ENCODE measurements around the gene ZFC3H1.
"Not testable (repeated sequence)": the region's sequence is repeated elsewhere in the genome, so short reads cannot be mapped to it uniquely, and the experiment has no call there.

The ZFC3H1 gene, protein sequence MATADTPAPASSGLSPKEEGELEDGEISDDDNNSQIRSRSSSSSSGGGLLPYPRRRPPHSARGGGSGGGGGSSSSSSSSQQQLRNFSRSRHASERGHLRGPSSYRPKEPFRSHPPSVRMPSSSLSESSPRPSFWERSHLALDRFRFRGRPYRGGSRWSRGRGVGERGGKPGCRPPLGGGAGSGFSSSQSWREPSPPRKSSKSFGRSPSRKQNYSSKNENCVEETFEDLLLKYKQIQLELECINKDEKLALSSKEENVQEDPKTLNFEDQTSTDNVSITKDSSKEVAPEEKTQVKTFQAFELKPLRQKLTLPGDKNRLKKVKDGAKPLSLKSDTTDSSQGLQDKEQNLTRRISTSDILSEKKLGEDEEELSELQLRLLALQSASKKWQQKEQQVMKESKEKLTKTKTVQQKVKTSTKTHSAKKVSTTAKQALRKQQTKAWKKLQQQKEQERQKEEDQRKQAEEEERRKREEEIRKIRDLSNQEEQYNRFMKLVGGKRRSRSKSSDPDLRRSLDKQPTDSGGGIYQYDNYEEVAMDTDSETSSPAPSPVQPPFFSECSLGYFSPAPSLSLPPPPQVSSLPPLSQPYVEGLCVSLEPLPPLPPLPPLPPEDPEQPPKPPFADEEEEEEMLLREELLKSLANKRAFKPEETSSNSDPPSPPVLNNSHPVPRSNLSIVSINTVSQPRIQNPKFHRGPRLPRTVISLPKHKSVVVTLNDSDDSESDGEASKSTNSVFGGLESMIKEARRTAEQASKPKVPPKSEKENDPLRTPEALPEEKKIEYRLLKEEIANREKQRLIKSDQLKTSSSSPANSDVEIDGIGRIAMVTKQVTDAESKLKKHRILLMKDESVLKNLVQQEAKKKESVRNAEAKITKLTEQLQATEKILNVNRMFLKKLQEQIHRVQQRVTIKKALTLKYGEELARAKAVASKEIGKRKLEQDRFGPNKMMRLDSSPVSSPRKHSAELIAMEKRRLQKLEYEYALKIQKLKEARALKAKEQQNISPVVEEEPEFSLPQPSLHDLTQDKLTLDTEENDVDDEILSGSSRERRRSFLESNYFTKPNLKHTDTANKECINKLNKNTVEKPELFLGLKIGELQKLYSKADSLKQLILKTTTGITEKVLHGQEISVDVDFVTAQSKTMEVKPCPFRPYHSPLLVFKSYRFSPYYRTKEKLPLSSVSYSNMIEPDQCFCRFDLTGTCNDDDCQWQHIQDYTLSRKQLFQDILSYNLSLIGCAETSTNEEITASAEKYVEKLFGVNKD (N-terminal part only)

GRCh38 chr12:71663561-71664410 lies at the start of gene ZFC3H1, which contains the start of gene THAP2:
Gene ZFC3H1, minus strand, starts transcription at chr12:71663848. Its CDS starts 238 bp downstream, at chr12:71663610.
Gene THAP2, plus strand, starts transcription at chr12:71664301. Its CDS starts 209 bp downstream, at chr12:71664510.
- DNase-seq (ENCODE audit: low spot score), result peak; percentile 98

GRCh38 chr12:71710276-71711125 lies 46.9 kb upstream of the ZFC3H1 start:
- no peak for DNase-seq (ENCODE audit: low spot score)

DNA sequence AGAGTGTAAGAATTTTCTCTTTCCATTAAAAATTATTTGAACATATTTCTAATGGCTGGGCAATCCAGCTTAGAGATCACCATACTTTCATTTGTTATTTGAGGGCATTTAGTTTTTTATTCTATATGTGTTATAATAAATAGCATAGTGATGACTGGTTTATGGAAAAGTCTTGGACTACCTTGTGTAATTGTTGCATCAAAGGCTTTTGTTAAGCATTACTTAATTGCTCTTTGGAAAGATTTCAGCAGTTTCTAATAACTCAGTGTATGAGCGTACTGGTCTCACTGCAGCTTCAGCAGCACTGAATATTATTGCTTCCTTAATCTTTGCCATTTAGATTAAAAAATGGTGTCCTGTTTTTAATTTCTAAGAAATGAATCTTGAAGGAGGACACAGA lies 45.0 kb upstream of the ZFC3H1 start:
- DNase-seq (ENCODE audit: low spot score), result no peak

- no peak for DNase-seq (ENCODE audit: low spot score)
Observed at GRCh38 chr12:71704920-71705319, 41.3 kb upstream of the ZFC3H1 start.

GRCh38 chr12:71703206-71703605 lies 39.6 kb upstream of the ZFC3H1 start:
- DNase-seq (ENCODE audit: low spot score), result no peak

GRCh38 chr12:71702590-71702989 lies 38.9 kb upstream of the ZFC3H1 start:
- no peak for DNase-seq (ENCODE audit: low spot score)

GRCh38 chr12:71702181-71702580 lies 38.5 kb upstream of the ZFC3H1 start:
- not testable (repeated sequence) for DNase-seq (ENCODE audit: low spot score)

DNA sequence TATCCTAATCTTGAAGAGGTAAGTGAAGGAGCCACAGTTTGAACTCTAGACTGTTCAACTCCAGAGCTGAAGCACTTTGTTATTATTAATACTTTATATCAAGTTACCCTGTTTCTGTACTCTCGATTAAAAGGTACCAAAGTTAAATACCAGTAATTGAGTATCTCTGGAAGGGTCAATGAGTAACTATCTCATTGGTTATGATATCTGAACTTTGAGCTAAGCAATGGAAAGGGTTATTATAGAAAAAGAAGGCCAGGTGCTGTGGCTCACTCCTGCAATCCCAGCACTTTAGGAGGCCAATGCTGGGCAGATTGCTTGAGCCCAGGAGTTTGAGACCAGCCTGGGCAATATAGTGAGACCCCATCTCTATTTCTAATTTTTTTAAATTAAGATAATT lies 32.1 kb upstream of the ZFC3H1 start:
- no peak for DNase-seq (ENCODE audit: low spot score)

- no peak for DNase-seq (ENCODE audit: low spot score)
Observed at GRCh38 chr12:71694099-71694820, 30.6 kb upstream of the ZFC3H1 start.

DNA sequence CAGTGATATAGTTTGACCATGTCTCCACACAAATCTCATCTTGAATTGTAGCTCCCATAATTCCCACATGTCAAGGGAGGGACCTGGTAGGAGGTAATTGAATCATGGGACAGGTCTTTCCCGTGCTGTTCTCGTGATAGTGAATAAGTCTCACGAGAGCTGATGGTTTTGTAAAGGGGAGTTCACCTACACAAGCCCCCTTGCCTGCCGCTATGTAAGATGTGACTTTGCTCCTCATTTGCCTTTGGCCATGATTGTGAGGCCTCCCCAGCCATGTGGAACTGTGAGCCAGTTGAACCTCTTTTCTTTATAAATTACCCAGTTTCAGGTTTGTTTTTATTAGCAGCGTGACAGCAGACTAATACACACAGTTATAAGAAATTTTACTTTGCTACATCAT lies 30.0 kb upstream of the ZFC3H1 start:
- DNase-seq (ENCODE audit: low spot score), result not testable (repeated sequence)

- DNase-seq (ENCODE audit: low spot score), result no peak
Observed at GRCh38 chr12:71693126-71693525, 29.5 kb upstream of the ZFC3H1 start.

DNA sequence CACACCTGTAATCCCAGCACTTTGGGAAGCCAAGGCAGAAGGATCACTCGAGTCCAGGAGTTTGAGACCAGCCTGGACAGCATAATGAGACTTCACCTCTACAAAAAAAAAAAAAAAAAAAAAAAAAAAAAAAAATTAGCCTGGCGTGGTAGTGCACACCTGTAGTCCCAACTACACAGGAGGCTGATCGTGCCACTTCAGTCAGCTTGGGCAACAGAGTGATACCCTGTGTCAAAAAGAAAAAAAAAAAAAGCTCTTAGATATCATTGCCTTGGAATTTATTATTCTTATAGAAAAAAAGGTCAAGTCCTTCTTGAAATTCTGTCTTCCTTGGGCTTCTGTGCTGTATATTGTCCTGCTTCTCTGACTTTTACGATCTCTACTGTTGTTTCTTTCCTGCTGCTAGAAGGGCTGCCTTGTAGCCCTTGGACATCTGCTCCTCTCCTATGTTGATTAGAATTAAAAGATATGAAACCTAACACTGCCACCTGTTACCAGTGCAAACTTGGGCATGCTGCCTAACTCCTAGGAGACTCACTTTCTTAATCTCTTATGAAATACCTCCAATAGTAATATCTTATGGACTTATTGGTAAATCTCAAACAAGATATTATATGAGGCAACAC lies 28.0 kb upstream of the ZFC3H1 start:
- no peak for DNase-seq (ENCODE audit: low spot score)

DNA sequence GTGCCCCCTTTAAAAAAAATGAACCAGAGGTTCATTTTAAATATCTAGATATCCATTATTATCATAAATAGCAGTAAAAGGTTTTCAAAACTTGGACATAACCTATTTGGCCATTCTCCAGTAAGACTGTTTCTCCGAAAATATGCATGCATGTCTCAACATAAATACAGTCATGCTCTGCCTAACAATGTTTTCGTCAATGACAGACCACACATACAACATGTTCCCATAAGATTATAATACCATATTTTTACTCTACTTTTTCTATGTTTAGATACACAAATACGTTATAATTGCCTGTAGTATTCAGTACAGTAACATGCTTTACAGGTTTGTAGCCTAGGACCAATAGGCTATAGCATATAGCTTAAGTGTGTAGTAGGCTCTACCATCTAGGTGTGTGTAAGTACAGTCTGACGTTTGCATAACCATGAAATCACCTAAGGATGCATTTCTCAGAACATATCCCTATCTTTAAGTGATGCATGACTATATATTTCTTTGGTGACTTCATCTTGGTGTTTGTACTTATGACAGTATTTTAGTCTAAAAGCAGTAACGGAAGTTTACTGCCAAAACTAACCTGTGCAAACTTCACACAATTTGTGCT lies 25.4 kb upstream of the ZFC3H1 start:
- DNase-seq (ENCODE audit: low spot score), result no peak

DNA sequence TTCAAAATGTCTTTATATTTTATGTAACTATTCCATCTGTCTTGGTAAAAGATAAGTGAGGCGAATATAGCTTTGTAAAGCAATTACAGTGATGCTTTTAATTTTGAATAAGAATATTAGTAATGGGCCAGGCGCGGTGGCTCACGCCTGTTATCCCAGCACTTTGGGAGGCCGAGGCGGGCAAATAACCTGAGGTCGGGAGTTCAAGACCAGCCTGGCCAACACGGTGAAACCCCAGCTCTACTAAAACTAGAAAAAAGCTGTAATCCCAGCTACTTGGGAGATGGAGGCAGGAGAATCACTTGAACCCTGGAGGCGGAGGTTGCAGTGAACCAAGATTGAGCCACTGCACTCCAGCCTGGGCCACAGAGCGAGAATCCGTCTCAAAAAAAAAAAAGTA lies 23.5 kb upstream of the ZFC3H1 start:
- not testable (repeated sequence) for DNase-seq (ENCODE audit: low spot score)

DNA sequence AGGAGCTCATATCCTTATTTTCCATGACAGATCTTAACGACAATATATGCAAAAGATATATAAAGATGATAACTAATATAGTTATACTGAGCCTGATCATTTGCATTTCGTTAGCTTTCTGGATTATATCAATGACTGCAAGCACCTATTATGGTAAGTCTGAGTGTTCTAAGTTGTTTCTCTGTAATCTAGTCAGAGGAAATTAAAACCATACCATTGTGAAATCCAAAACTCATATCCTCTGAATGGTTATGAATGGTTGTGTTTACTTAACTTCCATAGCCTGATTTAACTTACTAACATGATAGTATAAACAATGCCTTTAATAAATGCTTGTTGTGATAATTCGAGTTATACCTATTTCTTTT lies 23.0 kb upstream of the ZFC3H1 start:
- DNase-seq (ENCODE audit: low spot score), result no peak

GRCh38 chr12:71685914-71686657 lies 22.4 kb upstream of the ZFC3H1 start, which contains the start of gene TMEM19:
Gene TMEM19, plus strand, starts transcription at chr12:71686082. Its CDS starts 599 bp downstream, at chr12:71686681.
- DNase-seq (ENCODE audit: low spot score), result peak; percentile 88

- no peak for DNase-seq (ENCODE audit: low spot score)
Observed at GRCh38 chr12:71685312-71685906, 21.8 kb upstream of the ZFC3H1 start.
